Astrocyte (in vitro differentiated cells and primary cell): Measurements from ENCODE around the gene DTNBP1. TPM values are rescaled to one million over a fixed set of nuclear protein-coding genes. Genes with fewer than 3 reads are reported as not detected.
A peak's percentile ranks its signal among the peaks of the same experiment; 100 is the strongest.

ENCODE experiments used
- DNase-seq: peaks from one replicate; pipeline ENCODE4 v3.0.0-alpha.2; 2010; ENCODE audit warnings: low read depth
- FAIRE-seq: peaks from 2 replicates; lab custom pipeline; 2011; peaks lifted over from hg19 to GRCh38; lab: Jason Lieb, UNC
- H2AFZ ChIP-seq: 2 replicates; pipeline ENCODE4 v1.6.0; 2012; ENCODE audit warnings: low read depth, low read length, inconsistent platforms
- H3K27ac ChIP-seq: 2 replicates; pipeline ENCODE4 v1.5.1; 2011; ENCODE audit warnings: low read depth, low read length, inconsistent platforms
- H3K27me3 ChIP-seq: 2 replicates; pipeline ENCODE4 v1.6.0; 2011; ENCODE audit warnings: low read length, inconsistent platforms; ENCODE audit not compliant: insufficient read depth
- H3K36me3 ChIP-seq: 2 replicates; pipeline ENCODE4 v1.5.1; 2011; ENCODE audit warnings: low read length, inconsistent platforms; ENCODE audit not compliant: insufficient read depth
- H3K4me1 ChIP-seq: 2 replicates; pipeline ENCODE4 v1.5.1; 2011; ENCODE audit warnings: low read length, inconsistent platforms; ENCODE audit not compliant: insufficient read depth
- H3K4me2 ChIP-seq: 2 replicates; pipeline ENCODE4 v1.6.0; 2012; ENCODE audit warnings: low read length, inconsistent platforms
- H3K4me3 ChIP-seq: 2 replicates; pipeline ENCODE4 v1.5.1; 2011; ENCODE audit warnings: low read depth, mild to moderate bottlenecking, low read length, inconsistent platforms; ENCODE audit not compliant: insufficient read depth
- H3K79me2 ChIP-seq: 2 replicates; pipeline ENCODE4 v1.6.0; 2012; ENCODE audit warnings: mild to moderate bottlenecking, low read length, inconsistent platforms; ENCODE audit not compliant: insufficient read depth
- H3K9ac ChIP-seq: 2 replicates; pipeline ENCODE4 v1.6.0; 2012; ENCODE audit warnings: mild to moderate bottlenecking, low read length, inconsistent platforms
- H3K9me3 ChIP-seq: 2 replicates; pipeline ENCODE4 v1.5.1; 2012; ENCODE audit warnings: low read depth, mild to moderate bottlenecking, low read length, inconsistent platforms; ENCODE audit not compliant: insufficient read depth
- H4K20me1 ChIP-seq: 2 replicates; pipeline ENCODE4 v1.6.0; 2012; ENCODE audit warnings: low read length, inconsistent platforms; ENCODE audit not compliant: insufficient read depth
- H3K27ac Mint-ChIP-seq: one replicate; pipeline ENCODE4 v1.8.0; 2021; ENCODE audit warnings: mild to moderate bottlenecking, mixed read lengths; ENCODE audit not compliant: unreplicated experiment
- H3K27me3 Mint-ChIP-seq: one replicate; pipeline ENCODE4 v1.8.0; 2021; ENCODE audit warnings: low read depth, mixed read lengths; ENCODE audit not compliant: unreplicated experiment
- H3K36me3 Mint-ChIP-seq: one replicate; pipeline ENCODE4 v1.8.0; 2021; ENCODE audit warnings: low read depth, mixed read lengths; ENCODE audit not compliant: unreplicated experiment
- H3K4me1 Mint-ChIP-seq: one replicate; pipeline ENCODE4 v1.8.0; 2021; ENCODE audit warnings: low read depth, mixed read lengths; ENCODE audit not compliant: unreplicated experiment
- H3K4me3 Mint-ChIP-seq: one replicate; pipeline ENCODE4 v1.8.0; 2021; ENCODE audit warnings: mild to moderate bottlenecking, moderate library complexity, mixed read lengths; ENCODE audit not compliant: unreplicated experiment
- H3K9me3 Mint-ChIP-seq: one replicate; pipeline ENCODE4 v1.8.0; 2021; ENCODE audit warnings: mild to moderate bottlenecking, mixed read lengths; ENCODE audit not compliant: unreplicated experiment
- CTCF ChIP-seq: IDR thresholded peaks from 2 replicates; pipeline ENCODE4 v1.5.1; 2011; ENCODE audit warnings: low read depth, mild to moderate bottlenecking, inconsistent platforms, low read length, moderate library complexity; ENCODE audit not compliant: insufficient read depth
- EZH2 ChIP-seq: IDR thresholded peaks from 2 replicates; pipeline ENCODE4 v1.6.1; 2012; ENCODE audit warnings: mild to moderate bottlenecking, low read length, inconsistent platforms; ENCODE audit not compliant: insufficient read depth
- total RNA-seq: library from RNA; stranded (reverse); gene quantifications from 2 replicates; pipeline ENCODE4 v1.2.1, GENCODE V29; 2021

The DTNBP1 gene
- total RNA-seq, 1 donor from 2014 or later = 13.0 TPM

GRCh38 chr6:15499125-15499524 is 163.7 kb downstream of the DTNBP1 start:
- Histone ChIP-seq H3K4me2 (no peak overlapping the region), H4K20me1 (peaks cover 83% of the 10 kb centered on the region), H3K27ac (no peak overlapping the region), H3K79me2 (peaks cover 13% of the 10 kb centered on the region), H3K4me1 (peaks cover 14% of the 10 kb centered on the region), H3K27me3 (no peaks in the 10 kb centered on the region), H2AFZ (no peak overlapping the region), H3K4me3 (no peak overlapping the region), H3K9ac (no peak overlapping the region), H3K9me3 (no peaks in the 10 kb centered on the region), H3K36me3 (peaks cover 6% of the 10 kb centered on the region)
- Mint-ChIP-seq H3K4me1 (peaks cover 16% of the 10 kb centered on the region), H3K27me3 (no peaks in the 10 kb centered on the region), H3K9me3 (no peaks in the 10 kb centered on the region), H3K27ac (no peak overlapping the region), H3K36me3 (peaks cover 33% of the 10 kb centered on the region), H3K4me3 (no peak overlapping the region)
- DNase-seq (no peak), FAIRE-seq (no peak)
- TF ChIP-seq EZH2 (no peak), CTCF (no peak)

- no peak overlapping the region for H3K4me3 ChIP-seq
- peaks cover 6% of the 10 kb centered on the region for H3K36me3 ChIP-seq
- no peak overlapping the region for H3K4me2 ChIP-seq
- Mint-ChIP-seq H3K27ac (no peak overlapping the region), H3K27me3 (no peaks in the 10 kb centered on the region), H3K36me3 (peaks cover 33% of the 10 kb centered on the region), H3K9me3 (no peaks in the 10 kb centered on the region), H3K4me1 (peaks cover 16% of the 10 kb centered on the region), H3K4me3 (no peak overlapping the region)
- TF ChIP-seq CTCF = no peak
- no peak for TF ChIP-seq EZH2
- H3K27me3 ChIP-seq = no peaks in the 10 kb centered on the region
- no peak overlapping the region for H3K27ac ChIP-seq
- H4K20me1 ChIP-seq = peaks cover 83% of the 10 kb centered on the region
- peaks cover 13% of the 10 kb centered on the region for H3K79me2 ChIP-seq
- FAIRE-seq = no peak
- no peaks in the 10 kb centered on the region for H3K9me3 ChIP-seq
- H3K4me1 ChIP-seq = peaks cover 10% of the 10 kb centered on the region
- H2AFZ ChIP-seq = no peak overlapping the region
- DNase-seq = peak; percentile 41
- H3K9ac ChIP-seq = no peak overlapping the region
Observed at GRCh38 chr6:15498640-15499039, 164.2 kb downstream of the DTNBP1 start.

- H3K36me3 ChIP-seq = peaks cover 2% of the 10 kb centered on the region
- FAIRE-seq = no peak
- peaks cover 13% of the 10 kb centered on the region for H3K4me1 Mint-ChIP-seq
- no peak overlapping the region for H3K4me3 Mint-ChIP-seq
- peaks cover 1% of the 10 kb centered on the region for H3K4me1 ChIP-seq
- no peak for DNase-seq
- no peaks in the 10 kb centered on the region for H3K27me3 ChIP-seq
- no peak overlapping the region for H3K4me3 ChIP-seq
- H4K20me1 ChIP-seq = peaks cover 83% of the 10 kb centered on the region
- H3K27me3 Mint-ChIP-seq = no peaks in the 10 kb centered on the region
- H3K9me3 ChIP-seq = no peaks in the 10 kb centered on the region
- no peaks in the 10 kb centered on the region for H3K9me3 Mint-ChIP-seq
- H3K4me2 ChIP-seq = no peak overlapping the region
- H3K79me2 ChIP-seq = peaks cover 19% of the 10 kb centered on the region
- H3K36me3 Mint-ChIP-seq = peaks cover 26% of the 10 kb centered on the region
- TF ChIP-seq EZH2 = no peak
- no peak for TF ChIP-seq CTCF
- no peak overlapping the region for H3K27ac Mint-ChIP-seq
- no peak overlapping the region for H3K27ac ChIP-seq
- H2AFZ ChIP-seq = no peak overlapping the region
- H3K9ac ChIP-seq = no peak overlapping the region
Observed at GRCh38 chr6:15496345-15497131, 166.3 kb downstream of the DTNBP1 start.
